Esophagus squamous epithelium (tissue), 5 donors: ENCODE measurements around the gene RASGRF1. TPM values are rescaled to one million over a fixed set of nuclear protein-coding genes. Genes with fewer than 3 reads are reported as not detected.

Source experiments
- DNase-seq: peaks from one replicate; lab custom pipeline; 2025; lab: John Stamatoyannopoulos, UW
- H3K27ac ChIP-seq, 4 donors: fragments of 200-600 bp; sonication (generic); one replicate each; pipeline ENCODE4 v1.5.1; 2016 to 2019; ENCODE audit warnings: mild to moderate bottlenecking in 1 of 4
- H3K27me3 ChIP-seq, 4 donors: fragments of 200-600 bp; sonication (generic); 1 replicate in 3 of 4; 2 replicates in 1 of 4; pipeline versions ENCODE4 v1.5.1 to v1.6.0; 2017 to 2021; ENCODE audit warnings: antibody characterized with exemption in 1 of 4
- H3K36me3 ChIP-seq, 3 donors: fragments of 200-600 bp; sonication (generic); one replicate each; pipeline ENCODE4 v1.5.1; 2016 to 2019
- H3K4me1 ChIP-seq, 3 donors: fragments of 200-600 bp; sonication (generic); one replicate each; pipeline ENCODE4 v1.5.1; 2017 to 2019
- H3K4me3 ChIP-seq, 4 donors: fragments of 200-600 bp; sonication (generic); 1 replicate in 3 of 4; 2 replicates in 1 of 4; pipeline ENCODE4 v1.5.1; 2016 to 2019; ENCODE audit warnings: mild to moderate bottlenecking in 2 of 4, moderate library complexity in 1 of 4
- H3K9me3 ChIP-seq, 3 donors: fragments of 200-600 bp; sonication (generic); one replicate each; pipeline ENCODE4 v1.5.1; 2016 to 2019
- CTCF ChIP-seq, 6 experiments: fragments of 450-650 bp in 4 of 6; fragments of 200-600 bp in 2 of 6; sonication (generic) in 2 of 6; IDR thresholded peaks; one replicate each; pipeline ENCODE4 v1.5.1; 2016 to 2019; ENCODE audit warnings: antibody characterized with exemption in 6 of 6, mild to moderate bottlenecking in 4 of 6, moderate library complexity in 4 of 6
- POLR2A ChIP-seq, 4 donors: fragments of 450-650 bp; IDR thresholded peaks; one replicate each; pipeline ENCODE4 v1.6.1; 2017; ENCODE audit warnings: antibody characterized with exemption in 4 of 4, mild to moderate bottlenecking in 4 of 4, moderate library complexity in 3 of 4
- WGBS, 2 donors: methylation state at CpG; one replicate each; pipeline ENCODE4 v1.1.5; 2018; 5-methylcytosine and 5-hydroxymethylcytosine counted together
- intact Hi-C: fragments of 100-400 bp; cut with DNase I; formaldehyde crosslinking; loops from one replicate; pipeline ENCODE4 v1.15.0; 2022
- total RNA-seq, 4 donors: library from RNA; depleted of rRNA; stranded (reverse); fragments of >200 nt; gene quantifications; one replicate each; pipeline ENCODE4 v1.1.0, GENCODE V29; 2016
- donor health status: DM: yes; HTN: yes; CAD: no.

The RASGRF1 gene
- total RNA-seq, 4 donors from 2014 or later: 0.23 TPM; not detected in 3

GRCh38 chr15:78993931-78994530, 96.5 kb downstream of the RASGRF1 start:
- H3K9me3 ChIP-seq: no peaks in the 10 kb centered on the region
- no peak overlapping the region for H3K4me3 ChIP-seq
- no peak overlapping the region for H3K27ac ChIP-seq
- intact Hi-C loops: no loop called here
- 0 to 80% methylated on average over 1 of the region's 10 CpGs for WGBS, 2 donors
- no peak for DNase-seq
- no peaks in the 10 kb centered on the region for H3K27me3 ChIP-seq
- H3K4me1 ChIP-seq: peaks cover 2 to 13% (median 4%) of the 10 kb centered on the region in 3 donors
- no peaks in the 10 kb centered on the region for H3K36me3 ChIP-seq
- TF ChIP-seq CTCF (IDR thresholded peaks at IDR 0.05): no peak
- no peak for TF ChIP-seq POLR2A (IDR thresholded peaks at IDR 0.05)

- Histone ChIP-seq H3K9me3 (no peaks in the 10 kb centered on the region), H3K36me3 (no peaks in the 10 kb centered on the region), H3K4me3 (no peak overlapping the region), H3K27ac (no peak overlapping the region), H3K4me1 (peaks cover 5 to 19% (median 10%) of the 10 kb centered on the region in 3 donors), H3K27me3 (no peaks in the 10 kb centered on the region)
- 88 to 90% methylated on average over 2 of the region's 4 CpGs for WGBS, 2 donors
- intact Hi-C loops: no loop called here
- TF ChIP-seq POLR2A (IDR thresholded peaks at IDR 0.05) (no peak), CTCF (IDR thresholded peaks at IDR 0.05) (no peak)
- no peak for DNase-seq
These were observed 97.2 kb downstream of the RASGRF1 start for GRCh38 chr15:78993257-78993930.

GRCh38 chr15:78992416-78993256, 97.9 kb downstream of the RASGRF1 start:
- intact Hi-C loops: no loop called here
- Histone ChIP-seq H3K4me1 (peaks cover 5 to 27% (median 17%) of the 10 kb centered on the region in 3 donors), H3K36me3 (no peaks in the 10 kb centered on the region), H3K27ac (no peak overlapping the region), H3K9me3 (no peaks in the 10 kb centered on the region), H3K4me3 (no peak overlapping the region), H3K27me3 (no peaks in the 10 kb centered on the region)
- TF ChIP-seq CTCF (IDR thresholded peaks at IDR 0.05) (no peak), POLR2A (IDR thresholded peaks at IDR 0.05) (no peak)
- no peak for DNase-seq
- WGBS, 2 donors: 77 to 82% methylated on average over 12 to 15 of the region's 17 CpGs

- Histone ChIP-seq H3K36me3 (no peaks in the 10 kb centered on the region), H3K9me3 (no peaks in the 10 kb centered on the region), H3K27ac (no peak overlapping the region), H3K27me3 (no peaks in the 10 kb centered on the region), H3K4me1 (peaks cover 5 to 29% (median 17%) of the 10 kb centered on the region in 3 donors), H3K4me3 (no peak overlapping the region)
- intact Hi-C loops: no loop called here
- TF ChIP-seq CTCF (IDR thresholded peaks at IDR 0.05) (no peak), POLR2A (IDR thresholded peaks at IDR 0.05) (no peak)
- no peak for DNase-seq
- 80 to 90% methylated on average over 2 to 9 of the region's 15 CpGs for WGBS, 2 donors
These were observed 98.7 kb downstream of the RASGRF1 start for GRCh38 chr15:78991879-78992278.
